Parietal lobe (tissue), 2 donors: ENCODE data around the gene TAS1R2. TPM values are rescaled to one million over a fixed set of nuclear protein-coding genes. Genes with fewer than 3 reads are reported as not detected.

Experiments
- small RNA-seq: library from RNA; depleted of rRNA; stranded (forward); fragments of <200 nt; gene quantifications from one replicate; pipeline ENCODE3, GENCODE V24; 2014; ENCODE audit warnings: low replicate concordance
- total RNA-seq: library from RNA; depleted of rRNA; stranded (reverse); fragments of >200 nt; gene quantifications from one replicate; pipeline ENCODE4 v1.2.3, GENCODE V29; 2014

TAS1R2 gene
- not detected for total RNA-seq

GRCh38 chr1:18859560-18859959 lies at the start of gene TAS1R2:
Gene TAS1R2, minus strand, starts transcription at chr1:18859660. Its CDS starts 0 bp downstream, at chr1:18859660.

GRCh38 chr1:18902523-18903290 lies 43.2 kb upstream of the TAS1R2 start, which contains the start of gene ALDH4A1:
Gene ALDH4A1, minus strand, starts transcription at chr1:18902555. Its CDS starts 32 bp downstream, at chr1:18902523.

Small RNA genes within 50 kb of the gene (small RNA-seq; reads per million reads assigned to genes)
- gene MIR1290 (not detected), gene MIR4695 (not detected)

Other genes with a start within 250 kb of the TAS1R2 start
- not detected for gene PAX7, start 228.8 kb downstream of the TAS1R2 start, total RNA-seq
- 7.2 TPM for gene ALDH4A1, start 42.9 kb upstream of the TAS1R2 start, total RNA-seq
- 5.0 TPM for gene IFFO2, start 97.0 kb upstream of the TAS1R2 start, total RNA-seq